Measurements from ENCODE around the gene ADRA2C. TPM values are rescaled to one million over a fixed set of nuclear protein-coding genes. Genes with fewer than 3 reads are reported as not detected.

The ADRA2C gene
- total RNA-seq, 4 donors from 2014 or later, result 3.2 to 13.3 (median 10.0) TPM

DNA sequence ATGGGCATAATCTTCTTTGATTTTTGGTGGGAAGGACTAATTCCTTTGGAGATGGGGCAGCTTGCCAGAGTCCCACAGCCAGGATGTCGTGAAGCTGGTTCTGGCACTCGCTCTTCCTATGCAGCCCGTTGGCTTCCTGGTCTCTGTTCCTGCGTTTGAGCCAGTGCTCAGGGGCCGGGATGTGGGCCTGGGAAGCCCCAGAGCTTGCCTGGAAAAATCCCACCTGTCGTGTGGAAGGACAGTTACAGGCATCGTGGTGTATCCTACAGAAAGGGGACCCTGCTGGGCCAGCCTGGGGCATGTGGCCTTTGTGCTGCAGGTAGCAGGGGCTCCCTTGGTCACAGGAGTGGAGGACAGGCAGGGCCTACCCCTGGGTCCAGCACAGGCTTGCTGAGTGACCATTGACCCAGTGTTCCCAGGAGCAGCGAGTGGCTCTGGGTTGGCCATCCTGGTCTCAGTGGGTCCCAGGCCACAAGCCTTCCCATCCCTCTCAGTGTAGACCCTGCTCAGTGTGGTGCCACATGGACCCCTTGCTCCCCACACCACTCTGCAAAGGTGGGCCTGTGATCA is 50.2 kb downstream of the ADRA2C start:
- DNase-seq (ENCODE audit: low spot score) (no peak), ATAC-seq (ENCODE audit: low FRiP score) (no peak)
- TF ChIP-seq, protein P1, sequence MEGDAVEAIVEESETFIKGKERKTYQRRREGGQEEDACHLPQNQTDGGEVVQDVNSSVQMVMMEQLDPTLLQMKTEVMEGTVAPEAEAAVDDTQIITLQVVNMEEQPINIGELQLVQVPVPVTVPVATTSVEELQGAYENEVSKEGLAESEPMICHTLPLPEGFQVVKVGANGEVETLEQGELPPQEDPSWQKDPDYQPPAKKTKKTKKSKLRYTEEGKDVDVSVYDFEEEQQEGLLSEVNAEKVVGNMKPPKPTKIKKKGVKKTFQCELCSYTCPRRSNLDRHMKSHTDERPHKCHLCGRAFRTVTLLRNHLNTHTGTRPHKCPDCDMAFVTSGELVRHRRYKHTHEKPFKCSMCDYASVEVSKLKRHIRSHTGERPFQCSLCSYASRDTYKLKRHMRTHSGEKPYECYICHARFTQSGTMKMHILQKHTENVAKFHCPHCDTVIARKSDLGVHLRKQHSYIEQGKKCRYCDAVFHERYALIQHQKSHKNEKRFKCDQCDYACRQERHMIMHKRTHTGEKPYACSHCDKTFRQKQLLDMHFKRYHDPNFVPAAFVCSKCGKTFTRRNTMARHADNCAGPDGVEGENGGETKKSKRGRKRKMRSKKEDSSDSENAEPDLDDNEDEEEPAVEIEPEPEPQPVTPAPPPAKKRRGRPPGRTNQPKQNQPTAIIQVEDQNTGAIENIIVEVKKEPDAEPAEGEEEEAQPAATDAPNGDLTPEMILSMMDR (IDR thresholded peaks at IDR 0.05), result no peak

DNA sequence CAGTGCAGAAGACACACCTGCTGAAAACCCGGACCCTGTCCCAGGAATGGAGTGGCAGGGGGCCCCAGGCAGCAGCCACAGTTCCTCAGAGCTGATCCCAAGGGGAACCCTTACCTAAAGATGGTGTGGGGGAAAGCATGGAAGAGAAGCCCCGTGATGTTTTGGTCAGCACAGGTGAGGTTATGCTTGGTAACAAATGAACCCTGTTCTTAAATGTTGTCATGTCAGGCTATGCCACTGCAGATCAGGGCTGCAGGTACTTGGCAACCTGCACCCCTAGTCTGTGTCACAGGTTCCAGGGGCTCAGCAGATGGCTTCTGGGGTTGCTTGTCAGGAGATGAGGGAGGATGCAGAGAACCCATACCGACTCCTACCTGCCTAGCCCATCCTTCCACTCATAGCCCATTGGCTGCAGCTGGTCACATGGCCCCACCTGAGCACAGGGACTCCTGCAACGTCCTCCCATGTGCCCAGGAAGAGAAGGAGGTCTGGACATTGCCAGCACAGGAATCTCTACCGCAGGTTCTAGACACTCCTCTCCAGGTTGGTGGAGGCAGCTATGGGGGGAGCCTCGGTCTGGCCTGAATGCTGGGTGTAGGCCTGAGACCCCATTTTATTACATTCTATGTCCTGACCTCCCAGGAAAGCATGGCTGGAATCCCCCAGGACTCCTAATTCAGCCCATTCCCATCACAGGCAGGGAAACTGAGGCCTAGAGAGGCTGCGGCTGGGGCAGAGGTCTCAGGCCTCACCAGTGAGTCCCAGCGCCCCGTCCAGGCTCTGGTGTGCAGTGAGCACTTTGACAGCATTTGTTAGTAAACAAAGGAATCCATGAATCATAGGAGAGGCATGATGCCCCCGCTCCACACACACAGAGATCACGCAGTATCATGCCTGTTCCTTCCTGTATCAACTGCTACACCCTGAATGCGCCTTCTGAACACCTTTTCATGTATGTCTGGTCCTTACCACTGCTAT is 51.1 kb downstream of the ADRA2C start:
- no peak for ATAC-seq (ENCODE audit: low FRiP score)
- TF ChIP-seq, protein P1 (IDR thresholded peaks at IDR 0.05), result no peak

More for the DNA sequence above, 51.1 kb downstream of the ADRA2C start:
- DNase-seq (ENCODE audit: low spot score), result no peak

Other genes with a start within 250 kb of the ADRA2C start
- 100 to 1,000 TPM; 119 to 141 (median 127) TPM for gene LRPAP1, start 234.0 kb upstream of the ADRA2C start, total RNA-seq

All from omental fat pad (tissue), 4 donors.